GM21786 (cell line): ENCODE measurements around the gene IQGAP1.
"Not testable (repeated sequence)": the region's sequence is repeated elsewhere in the genome, so short reads cannot be mapped to it uniquely, and the experiment has no call there.

ENCODE experiments used
- ATAC-seq: cut with Tn5 transposase; IDR thresholded peaks from one replicate; pipeline ENCODE4 v1.9.1; 2021; ENCODE audit not compliant: unreplicated experiment

The IQGAP1 gene

DNA sequence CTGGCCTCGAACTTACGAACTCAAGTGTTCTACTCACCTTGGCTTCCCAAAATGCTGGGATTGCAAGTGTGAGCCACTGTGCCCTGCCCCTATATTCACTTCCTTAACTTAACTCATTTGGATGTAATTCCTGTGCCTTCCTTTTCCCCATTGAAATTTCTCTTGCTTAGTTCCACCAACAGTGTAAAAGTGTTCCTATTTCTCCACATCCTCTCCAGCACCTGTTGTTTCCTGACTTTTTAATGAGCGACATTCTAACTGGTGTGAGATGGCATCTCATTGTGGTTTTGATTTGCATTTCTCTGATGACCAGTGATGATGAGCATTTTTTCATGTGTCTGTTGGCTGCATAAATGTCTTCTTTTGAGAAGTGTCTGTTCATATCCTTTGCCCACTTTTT is 21.5 kb downstream of the IQGAP1 start:
- ATAC-seq = not testable (repeated sequence)

GRCh38 chr15:90410316-90410715 is 22.3 kb downstream of the IQGAP1 start:
- ATAC-seq = not testable (repeated sequence)

GRCh38 chr15:90411176-90411575 is 23.1 kb downstream of the IQGAP1 start:
- ATAC-seq = no peak

DNA sequence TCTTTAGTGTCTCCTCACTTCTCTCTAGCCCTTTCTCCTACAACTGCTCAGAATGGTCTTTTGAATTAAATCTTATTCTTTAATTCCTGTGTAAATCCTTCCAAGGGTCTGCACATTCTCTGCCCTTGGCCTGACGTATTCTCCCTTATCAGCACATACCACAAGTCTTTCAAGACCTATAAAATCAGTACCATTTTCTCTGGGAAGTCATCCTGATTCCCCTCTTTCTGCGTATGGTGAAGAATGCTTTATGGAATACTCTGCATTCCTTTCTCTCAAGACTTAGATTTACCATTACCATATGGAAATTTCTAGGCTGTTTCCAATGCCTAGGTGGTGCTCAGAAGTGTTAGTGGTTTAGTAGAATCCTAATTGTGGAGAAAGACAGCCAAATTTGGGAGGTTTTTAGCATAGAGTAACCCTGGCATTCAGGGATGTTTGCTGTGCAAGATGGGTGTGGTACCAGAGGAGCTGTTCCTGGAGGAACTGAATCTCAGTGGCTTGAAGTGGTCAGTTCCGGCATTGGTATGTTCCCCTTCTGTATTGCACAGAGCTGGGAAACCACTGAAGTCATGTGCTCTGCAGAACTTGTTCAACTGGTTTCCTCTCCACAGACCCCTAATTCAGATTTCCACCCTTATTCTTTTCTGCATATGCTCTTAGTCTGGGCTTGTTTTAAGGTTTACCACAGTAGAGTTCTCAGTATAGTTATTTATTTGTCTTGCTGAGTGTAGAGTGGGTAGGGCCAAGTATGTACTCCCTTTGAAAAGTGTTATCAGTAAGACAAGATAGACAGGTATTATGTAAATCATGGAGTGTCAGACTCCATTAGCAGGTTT is 24.5 kb downstream of the IQGAP1 start:
- peak; percentile 89 for ATAC-seq

DNA sequence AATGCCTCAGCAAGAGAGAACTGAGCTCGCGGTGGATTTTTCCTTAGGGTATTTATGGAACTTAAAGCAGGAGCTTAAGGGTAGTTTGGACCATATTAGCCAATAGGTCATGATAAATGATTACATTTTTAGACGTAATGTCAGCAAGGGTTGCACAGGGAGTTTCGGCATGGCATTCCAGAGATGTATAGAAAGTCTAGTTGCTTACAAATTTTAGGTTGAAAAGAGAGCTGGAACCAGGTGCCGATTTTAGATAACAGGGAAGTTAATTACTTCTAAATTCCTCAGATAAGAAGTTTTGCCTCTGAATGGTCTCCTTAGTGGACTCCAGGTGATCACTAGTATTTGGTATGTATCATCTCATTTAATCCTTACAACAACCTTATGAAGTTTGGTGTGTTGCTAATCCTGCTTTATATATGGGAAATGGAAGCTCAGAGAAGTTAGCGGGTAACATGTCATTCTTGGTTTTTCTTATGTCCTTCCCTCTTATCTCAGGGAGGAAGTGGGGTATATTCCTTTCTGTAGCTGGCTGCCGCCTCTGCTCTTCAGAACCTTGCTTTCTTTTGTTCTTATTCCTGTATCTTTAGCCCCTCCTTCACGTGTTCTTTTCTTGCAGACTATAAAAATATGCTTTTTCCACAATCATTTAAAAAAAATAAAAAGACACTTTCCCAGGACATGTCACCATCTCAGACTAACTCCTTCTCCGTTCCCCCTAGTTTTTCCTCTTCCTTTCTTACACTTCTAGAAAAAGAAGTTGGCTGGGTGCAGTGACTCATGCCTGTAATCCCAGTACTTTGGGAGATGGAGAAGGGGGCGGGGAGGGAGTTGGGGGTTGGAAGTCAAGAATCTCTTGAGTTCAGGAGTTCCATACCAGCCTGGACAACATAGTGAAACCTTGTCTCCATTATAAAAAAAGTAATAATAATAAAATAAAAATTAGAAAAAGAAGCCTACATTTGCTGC is 25.7 kb downstream of the IQGAP1 start:
- no peak for ATAC-seq

DNA sequence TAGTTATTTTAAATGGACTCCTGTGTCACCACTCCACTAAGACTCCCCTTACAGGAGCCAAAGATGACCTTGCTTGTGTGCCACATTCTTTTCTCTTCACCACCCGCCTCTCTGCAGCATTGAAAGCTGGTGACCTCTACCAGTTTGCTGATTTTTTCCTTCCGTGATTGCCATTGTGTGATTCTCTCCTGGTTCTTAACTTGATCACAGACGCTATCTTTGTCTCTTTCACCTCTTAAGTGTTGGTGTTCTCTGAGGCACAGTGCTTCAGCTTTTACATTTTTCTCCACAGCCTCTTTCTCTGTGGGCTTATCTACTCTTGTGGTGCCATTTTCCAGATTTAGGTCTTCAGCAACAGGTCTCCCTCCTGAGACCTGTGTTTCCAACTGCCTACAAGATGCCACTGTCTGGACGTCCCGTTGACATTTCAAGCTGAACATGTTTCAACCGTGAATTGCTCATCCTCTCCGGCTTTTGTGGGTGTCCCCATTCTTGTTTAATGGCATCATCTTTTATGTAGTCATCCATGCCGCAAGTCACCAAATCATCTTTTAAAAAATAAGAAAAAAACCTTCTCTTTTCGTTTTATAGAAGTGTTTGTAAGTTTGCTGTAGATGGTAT is 26.5 kb downstream of the IQGAP1 start:
- no peak for ATAC-seq

GRCh38 chr15:90416052-90416451 is 28.0 kb downstream of the IQGAP1 start:
- ATAC-seq = not testable (repeated sequence)

DNA sequence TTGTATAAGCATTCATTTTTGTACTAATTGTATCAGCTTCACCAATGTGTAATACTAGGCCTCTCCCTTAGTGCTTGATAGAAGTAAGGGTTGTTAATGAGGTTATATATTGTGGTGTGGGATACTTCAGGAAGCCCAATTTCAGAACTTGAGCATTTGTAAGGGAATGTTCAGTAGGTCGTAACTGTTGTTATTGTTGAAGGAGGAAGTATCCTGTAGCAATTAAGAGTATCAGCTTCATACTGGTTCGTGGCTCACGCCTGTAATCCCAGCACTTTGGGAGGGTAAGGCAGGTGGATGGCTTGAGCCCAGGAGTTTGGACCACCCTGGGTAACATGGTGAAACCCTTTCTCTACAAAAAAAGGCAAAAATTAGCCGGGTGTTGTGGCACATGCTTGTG is 30.6 kb downstream of the IQGAP1 start:
- no peak for ATAC-seq

DNA sequence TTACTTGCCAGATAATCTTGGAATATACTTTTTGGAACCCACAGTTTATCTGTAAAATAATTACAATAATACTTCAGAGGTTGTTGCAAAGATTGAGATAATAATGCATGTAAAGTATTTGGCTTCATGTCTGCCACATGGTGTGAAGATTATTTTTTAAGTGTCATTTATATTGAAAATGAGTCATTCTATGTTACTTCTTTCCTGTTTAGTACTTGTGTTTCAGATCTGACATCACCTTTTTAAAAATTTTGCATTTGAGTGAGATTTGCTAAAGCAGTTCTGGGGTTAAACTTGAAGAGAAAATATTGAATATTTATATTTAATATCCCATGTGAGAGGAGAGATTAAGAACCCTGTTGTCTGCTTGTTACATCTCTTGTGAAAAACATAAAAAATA is 31.2 kb downstream of the IQGAP1 start:
- ATAC-seq = no peak

- ATAC-seq = peak; percentile 50
Observed at GRCh38 chr15:90419738-90420406, 31.8 kb downstream of the IQGAP1 start.

GRCh38 chr15:90420451-90420850 is 32.4 kb downstream of the IQGAP1 start:
- no peak for ATAC-seq

DNA sequence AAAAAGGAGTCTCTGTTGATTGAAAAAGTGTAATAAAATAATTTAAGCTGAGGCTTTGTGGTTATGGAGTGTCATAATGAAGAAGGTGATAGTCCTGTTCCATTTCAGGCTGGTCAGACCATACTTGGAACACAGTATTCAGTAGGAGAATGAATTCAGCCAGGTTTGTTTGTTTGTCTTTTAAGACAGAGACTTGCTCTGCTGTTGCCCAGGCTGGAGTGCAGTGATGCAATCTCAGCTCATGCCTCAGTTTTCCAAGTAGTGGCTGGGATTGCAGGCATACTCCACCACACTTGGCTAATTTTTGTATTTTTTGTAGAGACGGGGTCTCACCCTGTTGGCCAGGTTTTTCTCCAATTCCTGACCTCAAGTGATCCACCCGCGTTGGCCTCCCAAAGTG is 33.5 kb downstream of the IQGAP1 start:
- no peak for ATAC-seq

DNA sequence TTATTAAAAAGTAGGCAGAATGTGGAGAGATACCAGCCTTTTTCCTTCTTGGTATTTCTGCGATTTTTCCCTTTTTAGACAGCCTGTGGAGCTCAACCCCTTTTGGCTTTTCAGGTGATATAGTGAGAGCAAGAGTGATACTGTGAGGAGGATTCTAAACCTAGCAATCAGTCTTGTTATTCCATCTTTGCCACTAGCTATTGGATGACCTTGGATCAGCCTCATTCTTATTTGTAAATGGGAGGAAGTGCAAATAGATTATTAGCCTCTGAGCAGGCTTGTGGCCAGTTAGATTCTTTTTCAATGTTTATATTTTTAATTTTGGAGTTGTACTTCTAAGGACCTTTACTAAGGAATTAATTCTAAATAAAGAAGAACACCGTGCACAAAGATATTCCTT is 34.0 kb downstream of the IQGAP1 start:
- no peak for ATAC-seq

DNA sequence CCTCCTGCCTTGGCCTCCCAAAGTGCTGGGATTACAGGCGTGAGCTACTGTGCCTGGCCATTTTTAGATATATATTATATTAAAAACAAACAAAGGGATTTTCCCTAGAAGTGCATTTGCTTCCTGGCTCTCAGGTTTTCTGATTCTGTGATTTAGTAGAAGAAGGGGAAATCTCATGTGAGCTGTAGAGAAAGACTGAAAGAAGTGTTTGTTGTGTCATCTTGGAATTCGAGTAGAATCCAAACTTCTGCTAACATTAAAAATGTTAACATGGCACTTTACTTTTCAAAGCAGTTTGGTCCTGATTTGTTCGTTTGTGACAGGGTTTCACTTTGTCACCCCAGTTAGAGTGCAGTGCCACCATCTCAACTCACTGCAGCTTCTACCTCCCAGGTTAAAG is 34.9 kb downstream of the IQGAP1 start:
- no peak for ATAC-seq

- ATAC-seq = no peak
Observed at GRCh38 chr15:90423801-90424319, 35.8 kb downstream of the IQGAP1 start.

DNA sequence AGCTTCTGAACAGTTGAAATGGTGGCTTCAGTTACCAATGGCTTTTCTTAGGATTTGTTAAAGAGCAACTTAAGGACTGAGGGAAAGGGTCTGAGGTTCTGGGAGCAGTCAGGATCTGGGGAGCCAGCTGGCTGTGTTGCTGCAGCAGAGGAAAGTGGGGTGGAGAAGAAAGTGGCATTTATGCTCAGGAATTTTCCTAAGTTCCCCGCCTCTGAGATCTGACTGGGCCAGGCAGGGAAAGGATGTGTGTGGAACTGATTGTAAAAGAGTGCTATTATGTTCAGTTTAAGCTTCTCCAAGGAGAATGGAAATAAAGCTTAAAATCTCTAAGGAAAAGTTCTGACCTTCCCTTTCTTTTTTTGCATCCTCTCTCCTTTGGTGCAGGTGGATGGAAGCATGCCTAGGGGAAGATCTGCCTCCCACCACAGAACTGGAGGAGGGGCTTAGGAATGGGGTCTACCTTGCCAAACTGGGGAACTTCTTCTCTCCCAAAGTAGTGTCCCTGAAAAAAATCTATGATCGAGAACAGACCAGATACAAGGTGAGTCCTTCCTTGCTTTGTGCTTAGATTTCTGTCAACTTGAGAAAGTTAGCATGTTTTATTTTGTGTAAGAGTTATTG is 37.8 kb downstream of the IQGAP1 start:
- ATAC-seq = no peak

DNA sequence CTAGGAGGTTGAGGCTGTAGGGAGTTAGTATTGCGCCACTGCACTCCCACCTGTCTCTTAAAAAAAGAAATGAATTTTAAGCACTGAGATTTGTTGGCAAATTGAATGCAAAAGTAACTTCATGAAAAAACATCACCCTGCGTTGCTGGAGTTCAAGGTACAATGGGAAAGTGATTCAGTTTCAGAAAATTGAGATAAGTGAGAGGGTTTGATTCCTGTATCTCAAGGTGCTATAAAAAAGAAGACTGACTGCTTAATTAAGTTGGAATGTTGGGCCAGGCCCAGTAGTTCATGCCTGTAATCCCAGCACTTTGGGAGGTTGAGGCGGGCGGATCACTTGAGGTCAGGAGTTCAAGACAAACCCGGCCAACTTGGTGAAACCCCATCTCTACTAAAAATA is 39.1 kb downstream of the IQGAP1 start:
- ATAC-seq = no peak

- ATAC-seq = no peak
Observed at GRCh38 chr15:90432253-90432652, 44.2 kb downstream of the IQGAP1 start.

DNA sequence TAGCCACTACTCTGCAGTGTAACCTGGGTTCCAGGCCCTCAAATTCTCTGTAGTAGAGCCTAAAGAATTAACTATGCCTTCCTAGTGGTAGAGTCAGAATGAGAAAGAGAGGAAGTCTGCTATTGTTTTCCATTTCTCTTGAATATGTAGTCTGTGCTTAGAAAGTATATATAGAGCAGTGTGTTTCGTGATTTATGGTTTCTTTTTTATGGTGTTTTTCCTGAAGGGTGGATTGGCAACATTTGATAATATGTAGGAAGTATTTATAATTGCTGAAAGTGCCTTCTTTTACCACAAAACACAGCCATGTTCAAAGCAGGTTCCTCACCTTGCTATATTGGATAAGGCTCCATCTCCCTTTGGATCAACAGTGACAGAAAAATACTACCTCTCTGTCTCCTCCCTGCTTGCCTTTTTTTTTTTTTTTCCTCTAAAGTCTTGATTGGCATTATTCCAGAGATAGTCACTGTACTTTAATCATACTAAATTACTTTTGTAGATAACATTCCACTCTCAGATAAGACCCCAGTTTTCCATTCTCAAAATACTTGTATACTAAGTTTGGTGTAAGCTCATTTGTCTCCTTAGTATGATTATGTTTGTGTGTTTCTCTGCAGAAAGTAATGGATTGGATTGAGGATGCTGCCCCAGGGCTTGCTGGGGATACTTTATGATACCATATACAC is 47.8 kb downstream of the IQGAP1 start:
- no peak for ATAC-seq

GRCh38 chr15:90436952-90437351 is 48.9 kb downstream of the IQGAP1 start:
- ATAC-seq = no peak
